ENCODE measurements around the gene FOXA2. TPM values are rescaled to one million over a fixed set of nuclear protein-coding genes. Genes with fewer than 3 reads are reported as not detected.

FOXA2 gene
- total RNA-seq, 4 donors from 2014 or later = not detected

DNA sequence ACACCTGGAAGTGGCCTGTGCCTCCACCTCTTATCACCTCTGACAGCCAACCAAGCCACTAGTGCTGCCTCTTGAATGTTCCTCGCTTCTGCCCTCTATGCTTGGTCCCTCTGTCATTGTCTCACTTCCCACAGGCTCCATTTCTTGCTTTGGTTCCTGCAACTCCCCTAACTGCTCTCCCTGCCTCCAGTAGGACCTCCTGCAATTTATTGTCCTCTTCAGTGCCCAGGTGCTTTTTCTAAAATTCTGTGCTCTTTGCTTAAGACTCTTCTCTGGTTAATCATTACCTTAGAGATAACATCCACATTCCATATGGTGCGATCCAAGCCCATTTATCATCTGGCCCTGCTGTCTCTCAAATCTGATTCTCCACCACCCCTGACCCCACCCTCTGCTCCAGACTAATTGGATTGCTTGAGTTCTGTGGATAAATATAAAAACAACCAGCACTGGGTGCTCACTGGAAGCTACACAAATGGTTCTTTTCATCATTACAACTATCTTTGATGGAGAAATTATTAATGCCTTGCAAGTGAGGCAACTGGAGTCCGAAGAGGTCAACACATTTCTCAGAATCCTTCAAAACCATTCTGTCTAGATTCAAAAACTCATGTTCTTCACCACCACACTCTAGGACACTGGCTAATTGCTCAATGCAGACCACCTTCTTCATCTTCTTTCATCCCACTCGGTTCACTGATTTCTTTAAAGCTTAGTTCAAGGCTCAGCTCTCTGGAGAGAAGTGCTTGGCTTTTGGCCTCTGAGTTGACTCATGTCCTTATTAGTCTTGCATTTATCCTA is 47.2 kb downstream of the FOXA2 start:
- no peaks in the 10 kb centered on the region for H3K36me3 ChIP-seq
- H3K27ac ChIP-seq = no peak overlapping the region
- TF ChIP-seq EP300 (IDR thresholded peaks at IDR 0.05) = no peak
- no peak for TF ChIP-seq POLR2A (IDR thresholded peaks at IDR 0.05)
- TF ChIP-seq, protein P1, sequence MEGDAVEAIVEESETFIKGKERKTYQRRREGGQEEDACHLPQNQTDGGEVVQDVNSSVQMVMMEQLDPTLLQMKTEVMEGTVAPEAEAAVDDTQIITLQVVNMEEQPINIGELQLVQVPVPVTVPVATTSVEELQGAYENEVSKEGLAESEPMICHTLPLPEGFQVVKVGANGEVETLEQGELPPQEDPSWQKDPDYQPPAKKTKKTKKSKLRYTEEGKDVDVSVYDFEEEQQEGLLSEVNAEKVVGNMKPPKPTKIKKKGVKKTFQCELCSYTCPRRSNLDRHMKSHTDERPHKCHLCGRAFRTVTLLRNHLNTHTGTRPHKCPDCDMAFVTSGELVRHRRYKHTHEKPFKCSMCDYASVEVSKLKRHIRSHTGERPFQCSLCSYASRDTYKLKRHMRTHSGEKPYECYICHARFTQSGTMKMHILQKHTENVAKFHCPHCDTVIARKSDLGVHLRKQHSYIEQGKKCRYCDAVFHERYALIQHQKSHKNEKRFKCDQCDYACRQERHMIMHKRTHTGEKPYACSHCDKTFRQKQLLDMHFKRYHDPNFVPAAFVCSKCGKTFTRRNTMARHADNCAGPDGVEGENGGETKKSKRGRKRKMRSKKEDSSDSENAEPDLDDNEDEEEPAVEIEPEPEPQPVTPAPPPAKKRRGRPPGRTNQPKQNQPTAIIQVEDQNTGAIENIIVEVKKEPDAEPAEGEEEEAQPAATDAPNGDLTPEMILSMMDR (IDR thresholded peaks at IDR 0.05) = no peak
- no peak for TF ChIP-seq POLR2AphosphoS5 (IDR thresholded peaks at IDR 0.05)
- peaks cover 6% of the 10 kb centered on the region for H3K27me3 ChIP-seq
- no peak overlapping the region for H3K4me3 ChIP-seq
- ATAC-seq = no peak
- H3K9me3 ChIP-seq = no peaks in the 10 kb centered on the region
- no peaks in the 10 kb centered on the region for H3K4me1 ChIP-seq
- 65 to 68% methylated on average over 4 of the region's 4 CpGs for WGBS, 2 donors (ENCODE audit: low coverage in 1 of 2)

DNA sequence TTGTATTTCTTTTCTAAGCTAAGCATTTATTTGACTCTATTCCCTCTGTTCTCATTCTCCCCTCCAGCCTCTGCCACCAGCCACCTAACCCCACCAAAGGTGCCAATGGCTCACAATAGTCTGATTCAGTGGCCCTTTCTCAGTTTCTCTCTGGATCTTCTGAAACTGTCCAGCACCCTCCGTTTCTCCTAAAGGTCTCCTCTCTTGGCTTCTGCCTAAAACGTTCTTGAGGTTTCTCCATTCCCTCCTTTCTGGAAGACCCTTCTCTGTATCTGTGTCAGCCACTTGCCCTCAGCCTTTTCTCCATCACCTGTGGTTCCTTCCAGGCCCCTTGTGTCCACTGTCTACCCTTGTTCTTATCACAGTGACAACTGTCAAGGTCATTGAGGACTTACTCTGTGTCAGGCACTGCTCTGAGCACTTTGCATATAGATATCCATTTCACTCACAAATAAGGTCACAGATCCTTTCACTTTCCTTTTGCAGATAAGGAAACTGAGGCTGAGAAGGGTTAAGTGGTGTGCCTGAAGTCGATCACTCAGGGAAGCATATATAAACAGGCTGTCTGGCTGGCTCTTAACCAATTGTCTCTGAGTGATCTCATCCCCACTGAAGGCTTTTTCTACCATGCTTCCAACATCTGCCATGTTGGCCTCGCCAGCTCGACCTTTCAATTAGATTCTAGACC is 48.1 kb downstream of the FOXA2 start:
- ATAC-seq = no peak
- 75 to 76% methylated on average over 4 to 5 of the region's 5 CpGs for WGBS, 2 donors (ENCODE audit: low coverage in 1 of 2)
- TF ChIP-seq, protein P1 (IDR thresholded peaks at IDR 0.05) = no peak
- no peak for TF ChIP-seq POLR2A (IDR thresholded peaks at IDR 0.05)
- TF ChIP-seq EP300 (IDR thresholded peaks at IDR 0.05) = no peak
- TF ChIP-seq POLR2AphosphoS5 (IDR thresholded peaks at IDR 0.05) = no peak
- no peak overlapping the region for H3K4me3 ChIP-seq
- peaks cover 9% of the 10 kb centered on the region for H3K27me3 ChIP-seq
- H3K9me3 ChIP-seq = no peaks in the 10 kb centered on the region
- H3K4me1 ChIP-seq = no peaks in the 10 kb centered on the region
- H3K27ac ChIP-seq = no peak overlapping the region
- H3K36me3 ChIP-seq = no peaks in the 10 kb centered on the region

DNA sequence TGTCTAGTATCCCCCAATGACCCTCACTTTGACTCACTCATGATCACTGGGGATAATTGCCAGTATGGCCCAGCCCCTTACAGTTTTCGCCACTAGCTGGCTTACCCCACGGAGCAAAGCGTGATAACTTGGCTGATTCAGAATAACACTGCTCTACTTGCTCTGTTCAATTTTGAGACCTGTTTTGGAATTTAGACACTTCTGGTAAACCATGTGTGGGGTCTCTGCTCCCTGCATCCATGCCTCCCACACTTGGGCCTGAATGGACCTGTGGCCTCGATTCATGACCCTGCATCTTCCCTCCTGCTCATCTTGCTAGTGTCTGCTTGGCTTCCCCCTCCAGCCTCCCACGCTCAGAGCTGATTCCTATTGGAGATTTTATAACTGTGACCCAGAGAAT is 48.9 kb downstream of the FOXA2 start:
- Histone ChIP-seq H3K4me1 (no peaks in the 10 kb centered on the region), H3K27me3 (peaks cover 8% of the 10 kb centered on the region), H3K9me3 (no peaks in the 10 kb centered on the region), H3K36me3 (no peaks in the 10 kb centered on the region), H3K27ac (no peak overlapping the region), H3K4me3 (no peak overlapping the region)
- 78 to 84% methylated on average over 4 to 5 of the region's 5 CpGs for WGBS, 2 donors (ENCODE audit: low coverage in 1 of 2)
- no peak for ATAC-seq
- TF ChIP-seq POLR2A (IDR thresholded peaks at IDR 0.05) (no peak), POLR2AphosphoS5 (IDR thresholded peaks at IDR 0.05) (no peak), EP300 (IDR thresholded peaks at IDR 0.05) (no peak)
- TF ChIP-seq, protein P1 (IDR thresholded peaks at IDR 0.05) = no peak

DNA sequence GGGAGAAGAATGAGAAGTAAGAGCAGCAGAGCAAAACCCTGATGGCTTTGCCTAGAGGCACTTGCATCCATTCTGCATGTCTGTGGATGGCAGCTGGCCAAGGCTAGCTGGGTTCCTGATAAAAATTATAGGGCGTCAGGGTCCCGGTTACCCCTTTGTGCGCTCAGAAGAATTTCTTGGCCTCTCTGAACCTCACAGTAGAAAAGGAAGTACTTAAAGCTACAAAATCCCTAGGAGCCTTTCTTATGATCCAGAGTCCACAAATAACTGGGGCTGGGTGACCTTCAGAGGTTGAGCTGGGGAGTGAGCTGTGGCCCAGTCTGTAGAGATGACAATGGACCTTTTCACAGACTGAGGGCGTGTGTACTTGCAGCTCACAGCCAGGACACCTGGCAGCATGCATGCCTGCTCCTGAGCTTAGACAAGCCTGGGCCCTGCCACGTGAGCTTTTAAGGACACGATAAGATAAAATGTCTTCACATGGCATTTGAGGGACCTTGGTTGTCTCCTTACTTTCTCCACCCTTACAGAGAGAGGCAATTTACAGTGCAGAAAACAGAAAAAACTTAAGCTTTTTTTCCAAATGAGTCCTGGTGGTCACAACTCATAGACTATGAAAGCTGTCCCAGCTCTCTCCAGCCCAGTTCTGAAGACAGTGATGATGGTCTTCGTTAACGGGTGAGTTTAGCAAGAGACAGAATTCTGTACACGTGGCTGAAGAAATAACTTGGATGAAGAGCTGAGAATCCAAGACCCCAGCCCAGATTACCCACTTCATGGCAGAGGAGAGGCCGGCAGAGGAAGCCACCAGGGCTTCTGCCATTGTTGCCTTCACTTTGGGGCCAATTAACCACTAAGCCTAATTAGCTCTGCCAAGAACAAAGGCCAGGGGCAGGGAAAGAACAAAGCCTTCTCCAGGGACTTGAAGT is 50.3 kb downstream of the FOXA2 start:
- no peaks in the 10 kb centered on the region for H3K4me1 ChIP-seq
- 71 to 88% methylated on average over 3 to 6 of the region's 10 CpGs for WGBS, 2 donors (ENCODE audit: low coverage in 1 of 2)
- ATAC-seq = no peak
- peaks cover 8% of the 10 kb centered on the region for H3K27me3 ChIP-seq
- H3K27ac ChIP-seq = no peak overlapping the region
- no peaks in the 10 kb centered on the region for H3K36me3 ChIP-seq
- TF ChIP-seq, protein P1 (IDR thresholded peaks at IDR 0.05) = no peak
- TF ChIP-seq POLR2AphosphoS5 (IDR thresholded peaks at IDR 0.05) (no peak), EP300 (IDR thresholded peaks at IDR 0.05) (no peak), POLR2A (IDR thresholded peaks at IDR 0.05) (no peak)
- H3K9me3 ChIP-seq = no peaks in the 10 kb centered on the region
- no peak overlapping the region for H3K4me3 ChIP-seq

Measured in gastroesophageal sphincter (tissue), 4 donors.